Epithelial cell of proximal tubule (primary cell): ENCODE results near the gene OR10K1. TPM values are rescaled to one million over a fixed set of nuclear protein-coding genes. Genes with fewer than 3 reads are reported as not detected.

Experiments used
- DNase-seq: peaks from one replicate; pipeline ENCODE4 v3.0.0-alpha.2; 2011; ENCODE audit warnings: low read depth
- H3K4me3 ChIP-seq: 2 replicates; pipeline ENCODE4 v1.5.1; 2011; ENCODE audit warnings: low read depth, mild to moderate bottlenecking, low read length
- total RNA-seq: library from RNA; depleted of rRNA; stranded (reverse); fragments of >200 nt; gene quantifications from 2 replicates; pipeline ENCODE4 v1.2.3, GENCODE V29; 2015
- TF ChIP-seq, protein P1 (sequence below): conservative IDR thresholded peaks from 2 replicates; pipeline ENCODE4 v1.5.1; 2012; ENCODE audit warnings: low read depth, mild to moderate bottlenecking, low read length

Gene OR10K1
- total RNA-seq, 1 donor from 2014 or later, result not detected

DNA sequence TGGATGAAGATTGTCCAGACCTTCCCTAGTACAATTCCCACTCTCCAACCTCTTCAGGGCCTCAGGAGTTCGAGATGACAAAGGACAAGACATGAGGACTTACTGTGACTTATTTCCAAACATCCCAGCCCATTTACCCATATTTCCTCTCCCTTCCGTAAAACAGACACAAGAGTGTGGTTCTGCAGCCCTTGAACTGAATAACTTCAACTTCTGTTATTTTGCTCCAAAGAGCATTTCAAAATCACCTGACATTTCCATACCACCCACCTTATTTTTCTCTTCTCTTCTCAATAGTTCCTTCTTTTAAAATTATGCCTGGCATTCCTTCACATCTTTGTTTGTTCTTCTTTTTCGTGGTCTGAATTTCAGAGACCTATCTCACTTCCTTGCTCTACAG lies 26.9 kb upstream of the OR10K1 start:
- no peak for DNase-seq
- no peak overlapping the region for H3K4me3 ChIP-seq
- TF ChIP-seq, protein P1, sequence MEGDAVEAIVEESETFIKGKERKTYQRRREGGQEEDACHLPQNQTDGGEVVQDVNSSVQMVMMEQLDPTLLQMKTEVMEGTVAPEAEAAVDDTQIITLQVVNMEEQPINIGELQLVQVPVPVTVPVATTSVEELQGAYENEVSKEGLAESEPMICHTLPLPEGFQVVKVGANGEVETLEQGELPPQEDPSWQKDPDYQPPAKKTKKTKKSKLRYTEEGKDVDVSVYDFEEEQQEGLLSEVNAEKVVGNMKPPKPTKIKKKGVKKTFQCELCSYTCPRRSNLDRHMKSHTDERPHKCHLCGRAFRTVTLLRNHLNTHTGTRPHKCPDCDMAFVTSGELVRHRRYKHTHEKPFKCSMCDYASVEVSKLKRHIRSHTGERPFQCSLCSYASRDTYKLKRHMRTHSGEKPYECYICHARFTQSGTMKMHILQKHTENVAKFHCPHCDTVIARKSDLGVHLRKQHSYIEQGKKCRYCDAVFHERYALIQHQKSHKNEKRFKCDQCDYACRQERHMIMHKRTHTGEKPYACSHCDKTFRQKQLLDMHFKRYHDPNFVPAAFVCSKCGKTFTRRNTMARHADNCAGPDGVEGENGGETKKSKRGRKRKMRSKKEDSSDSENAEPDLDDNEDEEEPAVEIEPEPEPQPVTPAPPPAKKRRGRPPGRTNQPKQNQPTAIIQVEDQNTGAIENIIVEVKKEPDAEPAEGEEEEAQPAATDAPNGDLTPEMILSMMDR, result no peak

DNA sequence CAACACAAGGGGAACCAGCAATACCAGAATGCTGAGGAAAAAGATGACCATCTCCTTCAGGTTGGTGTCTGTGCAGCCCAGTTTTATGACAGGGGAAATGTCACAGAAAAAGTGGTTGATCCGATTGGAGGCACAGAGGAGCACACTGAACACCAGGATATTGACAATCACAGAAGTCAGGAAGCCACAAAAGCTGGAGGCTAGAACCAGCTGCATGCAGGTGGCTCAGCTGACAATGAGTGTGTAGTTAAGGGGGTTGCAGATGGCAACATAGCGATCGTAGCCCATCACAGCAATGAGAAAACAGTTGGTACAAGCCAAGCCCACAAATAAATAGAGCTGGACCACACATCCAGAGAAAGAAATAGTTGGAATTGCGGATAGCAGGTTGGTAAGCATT lies 16.3 kb upstream of the OR10K1 start:
- DNase-seq, result no peak
- no peak overlapping the region for H3K4me3 ChIP-seq
- TF ChIP-seq, protein P1, result no peak

DNA sequence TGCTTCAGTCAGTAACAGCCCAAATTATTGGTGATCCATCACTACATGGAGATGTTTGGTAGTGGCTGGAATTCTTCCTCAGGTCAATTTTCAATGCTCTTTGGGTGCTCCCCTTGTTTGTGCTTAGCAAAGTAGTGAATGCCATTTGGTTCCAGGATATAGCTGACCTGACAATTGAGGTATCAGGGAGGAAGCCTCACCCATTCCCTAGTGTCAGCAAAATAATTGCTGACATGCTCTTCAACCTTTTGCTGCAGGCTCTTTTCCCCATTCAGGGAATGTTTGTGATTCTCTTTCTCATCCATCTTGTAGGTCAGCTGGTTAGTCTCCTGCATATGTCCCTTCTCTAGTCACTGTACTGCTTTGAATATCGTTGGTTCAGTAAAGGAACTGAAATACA lies 7.1 kb upstream of the OR10K1 start:
- TF ChIP-seq, protein P1, result no peak
- no peak for DNase-seq

DNA sequence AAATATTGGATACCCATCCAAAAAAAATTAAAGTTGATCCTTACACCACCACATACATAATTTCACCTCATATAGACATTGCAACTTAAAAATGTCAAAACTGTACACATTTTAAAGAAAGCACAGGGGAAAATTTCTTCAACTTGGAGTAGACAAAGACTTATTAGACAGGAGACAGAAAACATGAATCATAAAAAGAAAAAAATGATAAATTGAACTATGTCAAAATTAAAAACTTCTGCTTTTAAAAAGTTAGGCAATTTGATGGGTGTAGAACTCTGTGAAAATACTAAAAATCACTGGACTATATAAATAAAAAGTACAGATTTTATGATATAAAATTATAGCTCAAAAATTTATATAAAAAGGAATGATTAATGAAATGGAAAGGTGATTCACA lies 4.4 kb upstream of the OR10K1 start:
- no peak overlapping the region for H3K4me3 ChIP-seq
- TF ChIP-seq, protein P1, result no peak
- DNase-seq, result no peak

More for the DNA sequence above, 7.1 kb upstream of the OR10K1 start:
- no peak overlapping the region for H3K4me3 ChIP-seq

DNA sequence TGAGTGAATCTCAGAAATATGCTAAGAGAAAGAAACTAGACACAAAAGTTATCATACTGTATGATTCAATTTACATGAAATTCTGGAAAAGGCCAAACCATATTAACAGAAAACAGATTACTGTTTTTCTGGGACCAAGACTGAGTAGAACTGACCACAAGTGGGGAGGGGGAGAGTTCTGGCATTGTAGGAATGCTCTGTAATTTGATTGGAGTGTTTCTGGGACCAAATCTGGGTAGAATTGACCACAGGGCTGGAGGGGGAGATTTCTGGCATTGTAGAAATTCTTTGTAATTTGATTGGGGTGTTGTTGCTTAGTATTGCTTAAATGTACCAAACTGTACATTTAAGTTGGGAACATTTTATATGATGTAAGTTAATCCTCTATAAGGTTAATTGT lies 3.4 kb upstream of the OR10K1 start:
- H3K4me3 ChIP-seq, result no peak overlapping the region
- no peak for DNase-seq
- TF ChIP-seq, protein P1, result no peak

DNA sequence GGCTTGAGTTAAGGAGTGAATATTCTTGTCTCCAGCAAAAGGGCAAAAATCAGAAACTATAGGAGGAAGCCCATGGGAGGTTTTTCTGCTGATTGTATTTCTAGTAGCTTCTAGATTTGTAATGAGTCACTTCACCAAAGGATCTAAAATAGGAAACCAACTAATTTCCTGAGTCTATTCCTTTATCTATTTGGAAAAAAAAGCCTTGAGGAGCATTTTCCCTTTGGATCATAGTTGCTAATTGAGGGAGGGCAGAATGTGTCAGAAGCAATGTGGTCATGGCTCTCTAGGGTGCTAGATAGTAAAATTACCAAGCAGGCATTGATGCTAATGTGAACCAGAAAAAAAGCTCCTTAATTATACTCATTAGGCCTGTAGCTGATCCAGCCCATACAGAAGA lies 10.3 kb downstream of the OR10K1 start, which contains the start of gene OR10R2:
OR10R2 (plus strand) TSS at position 301 of the 400 bp plus-strand sequence. CDS start 106 bp downstream, outside the sequence.
- no peak for DNase-seq
- no peak within 1 kb of the TSS for H3K4me3 ChIP-seq
- TF ChIP-seq, protein P1, result no peak

DNA sequence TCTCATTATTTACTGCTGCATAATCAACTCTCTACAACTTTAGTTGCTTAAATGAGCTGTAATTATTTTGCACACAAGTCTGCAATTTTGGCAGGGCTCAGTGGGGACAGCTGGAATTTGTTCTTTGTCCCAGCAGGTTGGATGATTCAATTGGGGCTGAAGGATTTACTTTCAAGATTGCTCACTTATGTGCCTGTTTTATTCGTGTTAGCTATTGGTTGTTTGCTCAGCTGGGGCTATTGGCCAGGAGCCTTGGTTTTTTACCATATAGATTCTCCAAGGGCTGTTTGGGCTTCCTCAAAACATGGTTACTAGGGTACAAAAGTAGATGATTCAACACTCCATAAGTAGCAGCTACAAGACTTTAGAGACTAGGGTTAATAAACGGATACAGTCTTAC lies 23.8 kb downstream of the OR10K1 start:
- no peak overlapping the region for H3K4me3 ChIP-seq
- TF ChIP-seq, protein P1, result no peak
- no peak for DNase-seq
